IPS-NIHi11 (cell line): ENCODE measurements around the gene SELENON.
A peak's percentile ranks its signal among the peaks of the same experiment; 100 is the strongest.

Experiments used
- DNase-seq: peaks from one replicate; pipeline ENCODE4 v3.0.0; 2012; ENCODE audit warnings: mixed read lengths, low spot score

Gene SELENON

GRCh38 chr1:25862785-25863485 lies 62.9 kb downstream of the SELENON start:
- no peak for DNase-seq

- DNase-seq = no peak
Measured at GRCh38 chr1:25863486-25864262, 63.7 kb downstream of the SELENON start.

- no peak for DNase-seq
Measured at GRCh38 chr1:25864434-25864833, 64.4 kb downstream of the SELENON start.

GRCh38 chr1:25866288-25866687 lies 66.3 kb downstream of the SELENON start:
- no peak for DNase-seq

- peak; percentile 45 for DNase-seq
Measured at GRCh38 chr1:25867210-25867991, 67.4 kb downstream of the SELENON start.
